ENCODE data around the gene ESPL1. TPM values are rescaled to one million over a fixed set of nuclear protein-coding genes. Genes with fewer than 3 reads are reported as not detected.

Gene ESPL1
- total RNA-seq, 4 donors from 2014 or later: 0.13 to 2.3 (median 0.64) TPM

DNA sequence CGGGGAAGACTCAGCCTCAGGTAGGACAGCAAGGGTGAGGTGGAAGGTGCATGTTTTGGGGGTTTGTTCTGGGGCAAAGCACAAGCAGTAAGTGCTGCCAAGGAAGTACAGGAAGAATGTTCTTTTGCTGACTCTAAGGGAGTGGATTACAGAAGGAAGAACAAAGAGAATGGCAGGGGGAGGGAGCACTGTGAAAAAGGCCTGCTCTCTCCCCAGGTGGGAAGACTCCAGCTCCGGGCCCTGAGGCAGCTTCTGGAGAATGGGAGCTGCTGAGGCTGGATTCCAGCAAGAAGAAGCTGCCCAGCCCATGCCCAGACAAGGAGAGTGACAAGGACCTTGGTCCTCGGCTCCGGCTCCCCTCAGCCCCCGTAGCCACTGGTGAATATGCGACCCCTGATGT is 20.2 kb downstream of the ESPL1 start:
- ATAC-seq: no peak
- Histone ChIP-seq H3K4me1 (peaks cover 0 to 3% (median 0%) of the 10 kb centered on the region in 3 donors), H3K27me3 (no peaks in the 10 kb centered on the region), H3K27ac (no peak overlapping the region), H3K36me3 (no peaks in the 10 kb centered on the region), H3K4me3 (no peak overlapping the region), H3K9me3 (no peaks in the 10 kb centered on the region)
- TF ChIP-seq CTCF (IDR thresholded peaks at IDR 0.05) (no peak), POLR2AphosphoS5 (IDR thresholded peaks at IDR 0.05) (no peak), EP300 (IDR thresholded peaks at IDR 0.05) (no peak), POLR2A (IDR thresholded peaks at IDR 0.05) (no peak)
- WGBS, 2 donors (ENCODE audit: low coverage in 1 of 2): 71 to 85% methylated on average over 4 to 6 of the region's 6 CpGs

- Histone ChIP-seq H3K27me3 (no peaks in the 10 kb centered on the region), H3K4me3 (no peak overlapping the region), H3K36me3 (no peaks in the 10 kb centered on the region), H3K4me1 (peaks cover 0 to 10% (median 4%) of the 10 kb centered on the region in 3 donors), H3K9me3 (no peaks in the 10 kb centered on the region), H3K27ac (no peak overlapping the region)
- WGBS, 2 donors (ENCODE audit: low coverage in 1 of 2): 60 to 87% methylated on average over 2 to 3 of the region's 4 CpGs
- no peak for TF ChIP-seq POLR2A (IDR thresholded peaks at IDR 0.05)
- TF ChIP-seq CTCF (IDR thresholded peaks at IDR 0.05): no peak
- no peak for TF ChIP-seq EP300 (IDR thresholded peaks at IDR 0.05)
- no peak for TF ChIP-seq POLR2AphosphoS5 (IDR thresholded peaks at IDR 0.05)
- ATAC-seq: no peak
Observed at GRCh38 chr12:53289891-53290290, 21.8 kb downstream of the ESPL1 start.

DNA sequence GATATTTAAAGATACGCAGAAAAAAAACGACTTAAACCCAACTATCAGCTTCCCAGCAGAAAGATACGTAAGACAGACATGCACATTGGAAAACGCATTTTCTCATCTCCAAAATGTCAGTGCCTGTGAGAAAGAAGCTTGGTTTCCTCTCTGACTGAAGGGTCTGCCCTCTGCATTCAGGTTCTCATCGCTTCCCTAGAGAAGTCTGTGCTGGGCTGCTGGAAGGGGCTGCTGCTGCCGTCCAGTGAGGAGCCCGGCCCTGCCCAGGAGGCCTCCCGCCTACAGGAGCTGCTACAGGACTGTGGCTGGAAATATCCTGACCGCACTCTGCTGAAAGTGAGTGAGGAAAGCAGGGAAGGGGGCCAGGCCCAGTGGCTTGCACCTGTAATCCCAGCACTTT is 22.6 kb downstream of the ESPL1 start:
- Histone ChIP-seq H3K4me1 (peaks cover 0 to 13% (median 5%) of the 10 kb centered on the region in 3 donors), H3K9me3 (no peaks in the 10 kb centered on the region), H3K36me3 (no peaks in the 10 kb centered on the region), H3K27ac (no peak overlapping the region), H3K27me3 (no peaks in the 10 kb centered on the region), H3K4me3 (no peak overlapping the region)
- WGBS, 2 donors (ENCODE audit: low coverage in 1 of 2): 80% methylated on average over 1 of the region's 9 CpGs; no CpG with 5 or more reads in 1 of the 2 donors
- TF ChIP-seq CTCF (IDR thresholded peaks at IDR 0.05) (no peak), EP300 (IDR thresholded peaks at IDR 0.05) (no peak), POLR2A (IDR thresholded peaks at IDR 0.05) (no peak), POLR2AphosphoS5 (IDR thresholded peaks at IDR 0.05) (no peak)
- ATAC-seq: no peak

DNA sequence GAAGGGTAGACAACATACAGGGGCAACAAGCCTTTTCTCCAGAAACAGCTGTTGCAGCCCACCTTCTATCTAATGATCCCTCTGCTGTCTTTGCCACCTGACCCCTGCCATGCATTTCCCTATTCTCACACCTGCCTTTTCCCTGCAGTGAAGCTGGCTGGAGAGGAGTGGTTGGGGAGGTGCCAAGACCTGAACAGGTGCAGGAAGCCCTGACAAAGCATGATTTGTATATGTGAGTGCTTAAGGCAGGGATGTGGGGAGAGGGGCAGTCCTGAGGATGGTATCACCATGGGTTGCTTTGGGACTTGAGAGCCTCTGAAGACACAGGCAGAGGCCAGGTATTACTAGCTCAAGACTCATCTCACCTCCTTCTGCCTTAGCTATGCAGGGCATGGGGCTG is 24.3 kb downstream of the ESPL1 start:
- no peaks in the 10 kb centered on the region for H3K27me3 ChIP-seq
- no peak overlapping the region for H3K4me3 ChIP-seq
- H3K9me3 ChIP-seq: no peaks in the 10 kb centered on the region
- no peak for ATAC-seq
- H3K4me1 ChIP-seq: peaks cover 4 to 30% (median 19%) of the 10 kb centered on the region in 3 donors
- TF ChIP-seq CTCF (IDR thresholded peaks at IDR 0.05): no peak
- no peak for TF ChIP-seq EP300 (IDR thresholded peaks at IDR 0.05)
- TF ChIP-seq POLR2A (IDR thresholded peaks at IDR 0.05): no peak
- TF ChIP-seq POLR2AphosphoS5 (IDR thresholded peaks at IDR 0.05): no peak
- no peak overlapping the region for H3K27ac ChIP-seq
- no peaks in the 10 kb centered on the region for H3K36me3 ChIP-seq

- WGBS, 2 donors (ENCODE audit: low coverage in 1 of 2): 1% methylated on average over 20 of the region's 42 CpGs; no CpG with 5 or more reads in 1 of the 2 donors
- Histone ChIP-seq H3K4me3 (peak within 1 kb of the TSS; percentile 79 to 91), H3K27me3 (no peaks in the 10 kb centered on the region), H3K9me3 (no peaks in the 10 kb centered on the region), H3K36me3 (peaks cover 0 to 13% of the 10 kb centered on the region in 2 donors), H3K4me1 (peaks cover 4 to 53% (median 30%) of the 10 kb centered on the region in 3 donors), H3K27ac (peak within 1 kb of the TSS; percentile 77 to 90 (median 89))
- TF ChIP-seq POLR2A (IDR thresholded peaks at IDR 0.05) (peak; percentile 59 to 63), EP300 (IDR thresholded peaks at IDR 0.05) (no peak), CTCF (IDR thresholded peaks at IDR 0.05) (peak in 3 of 4 experiments; percentile 33 to 57 (median 41)), POLR2AphosphoS5 (IDR thresholded peaks at IDR 0.05) (peak; percentile 76)
- ATAC-seq: peak; percentile 96
Observed at GRCh38 chr12:53295070-53295890, 27.2 kb downstream of the ESPL1 start, which contains the start of gene PFDN5. PFDN5 (plus strand) TSS chr12:53295542; CDS start chr12:53295568, 26 bp downstream.

Measured in gastroesophageal sphincter (tissue), 4 donors.